ENCODE results near the gene WDR26.
"Not testable (repeated sequence)": the region's sequence is repeated elsewhere in the genome, so short reads cannot be mapped to it uniquely, and the experiment has no call there.

Gene WDR26

DNA sequence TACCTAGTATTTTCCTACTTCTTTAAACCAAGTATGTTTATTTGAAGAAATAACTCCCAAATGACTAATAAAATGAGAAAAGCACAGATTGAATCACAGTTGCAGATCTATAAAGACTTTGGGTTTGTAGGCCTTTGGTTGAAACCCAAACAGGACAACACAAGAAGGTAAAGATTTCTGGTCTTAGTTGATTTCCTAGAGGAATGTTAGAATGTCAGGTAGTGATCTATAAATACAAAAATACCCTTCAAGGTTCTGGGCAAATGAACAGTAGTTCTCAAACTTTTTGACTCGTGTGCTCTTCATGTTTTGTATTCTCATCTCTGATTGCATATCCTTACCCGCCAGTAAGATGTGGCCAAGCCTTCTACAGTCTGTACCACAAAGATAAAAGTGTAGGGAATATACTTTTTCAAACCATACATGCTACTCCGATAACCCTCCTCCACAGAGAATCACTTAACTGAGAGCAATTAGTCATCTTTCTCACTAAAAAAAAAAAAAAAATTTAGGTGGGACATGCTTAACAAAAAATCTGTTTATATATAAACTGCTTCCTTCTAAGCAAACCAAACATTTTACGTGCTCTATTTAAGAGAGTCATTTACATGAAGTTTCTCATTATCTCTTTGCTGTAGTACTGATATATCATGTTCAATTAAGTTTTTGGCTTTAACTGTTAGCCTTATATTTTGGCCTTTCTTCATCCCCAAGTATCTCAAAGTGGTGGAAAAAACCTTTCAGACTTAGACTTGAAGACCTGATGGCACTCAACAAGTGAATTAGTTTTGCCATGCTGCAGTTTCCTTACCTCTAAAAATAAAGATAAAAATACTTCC lies 42.0 kb downstream of the WDR26 start:
- no peak for DNase-seq

- no peak for DNase-seq
These were observed 44.1 kb downstream of the WDR26 start for GRCh38 chr1:224390517-224390916.

- no peak for DNase-seq
These were observed 46.7 kb downstream of the WDR26 start for GRCh38 chr1:224387943-224388342.

DNA sequence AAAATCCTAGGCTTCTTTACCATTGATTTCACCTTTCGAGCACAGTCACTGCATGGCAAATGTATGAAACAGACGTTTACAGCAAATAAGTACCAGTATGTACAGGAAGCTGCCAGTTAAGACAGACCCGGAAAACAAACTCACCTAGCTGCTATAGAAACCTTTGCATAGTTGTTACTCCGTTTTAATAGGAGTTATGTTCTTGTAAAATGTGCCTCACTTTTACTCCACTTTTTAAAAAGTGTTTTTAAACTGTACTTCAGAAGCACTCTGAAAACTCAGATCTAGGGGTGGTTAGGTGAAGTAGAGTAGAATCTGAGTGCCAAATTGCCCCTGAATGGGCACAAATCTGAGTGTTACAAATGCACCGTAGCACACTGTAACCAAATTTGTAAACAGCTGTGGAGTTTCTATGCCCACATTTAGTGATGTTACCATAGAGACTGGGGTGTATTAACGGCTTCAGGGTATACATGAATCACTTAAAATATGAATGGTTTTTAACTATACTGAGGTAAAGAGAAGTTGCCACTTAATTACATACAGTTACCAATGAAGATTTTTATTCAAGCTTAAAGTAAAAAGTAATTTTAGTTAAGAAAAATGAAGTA lies 47.2 kb downstream of the WDR26 start:
- no peak for DNase-seq

- no peak for DNase-seq
These were observed 51.4 kb downstream of the WDR26 start for GRCh38 chr1:224383218-224383617.

- no peak for DNase-seq
These were observed 52.6 kb downstream of the WDR26 start for GRCh38 chr1:224381880-224382548.

GRCh38 chr1:224380003-224380402 lies 54.6 kb downstream of the WDR26 start:
- DNase-seq, result peak in 1 of 2 experiments; percentile 52

DNA sequence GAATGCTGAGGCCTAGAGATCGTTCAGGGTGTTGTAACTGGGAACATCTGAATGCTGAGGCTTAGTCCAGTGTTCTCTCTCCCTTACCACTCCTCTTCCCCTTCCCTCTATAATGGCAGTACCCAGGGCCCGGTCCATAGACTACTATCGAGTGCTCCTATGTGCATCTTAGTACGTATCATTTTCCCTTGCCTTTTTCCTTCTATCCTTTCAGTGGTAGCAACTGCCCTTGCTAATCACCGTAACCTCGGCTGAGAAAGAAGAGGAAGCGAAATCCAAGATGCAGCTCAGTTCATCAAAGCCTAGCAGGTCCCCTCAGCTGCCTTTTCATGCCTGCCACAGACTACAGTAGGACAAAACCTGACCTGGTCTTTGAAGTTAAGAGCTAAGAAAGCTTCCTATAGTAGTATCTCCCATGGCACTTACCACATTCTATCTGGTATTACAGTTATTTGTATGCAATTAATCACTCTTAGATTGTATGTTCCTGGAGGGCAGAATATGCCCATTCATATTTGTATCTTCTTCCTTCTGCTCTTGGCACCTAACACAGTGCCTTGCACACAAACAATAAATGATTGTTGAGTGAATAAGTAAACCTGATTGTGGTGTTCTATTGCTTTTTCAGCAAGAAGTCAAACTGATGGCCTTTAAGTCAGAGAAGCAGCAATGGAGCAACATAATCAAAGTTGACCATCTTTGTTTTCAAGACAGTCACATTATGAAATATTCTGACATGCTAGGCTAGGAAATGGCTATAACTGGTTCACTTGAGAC lies 55.6 kb downstream of the WDR26 start:
- no peak for DNase-seq

DNA sequence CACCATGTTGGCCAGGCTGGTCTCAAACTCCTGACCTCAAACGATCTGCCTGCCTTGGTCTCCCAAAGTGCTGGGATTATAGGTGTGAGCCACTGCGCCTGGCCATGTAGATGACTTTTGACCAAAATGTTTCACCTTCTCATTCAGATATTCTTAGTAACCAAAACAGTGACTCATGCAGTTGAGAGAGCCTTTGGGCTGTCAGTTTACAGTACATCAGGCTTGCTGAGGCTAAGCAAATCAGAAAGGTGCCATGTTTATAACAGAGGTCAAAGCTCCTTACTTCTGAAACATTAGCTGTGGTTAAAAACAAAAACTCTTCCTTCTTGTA lies 57.0 kb downstream of the WDR26 start:
- DNase-seq, result no peak

GRCh38 chr1:224375059-224375458 lies 59.5 kb downstream of the WDR26 start:
- no peak for DNase-seq

GRCh38 chr1:224373008-224373590 lies 61.5 kb downstream of the WDR26 start:
- DNase-seq, result no peak

DNA sequence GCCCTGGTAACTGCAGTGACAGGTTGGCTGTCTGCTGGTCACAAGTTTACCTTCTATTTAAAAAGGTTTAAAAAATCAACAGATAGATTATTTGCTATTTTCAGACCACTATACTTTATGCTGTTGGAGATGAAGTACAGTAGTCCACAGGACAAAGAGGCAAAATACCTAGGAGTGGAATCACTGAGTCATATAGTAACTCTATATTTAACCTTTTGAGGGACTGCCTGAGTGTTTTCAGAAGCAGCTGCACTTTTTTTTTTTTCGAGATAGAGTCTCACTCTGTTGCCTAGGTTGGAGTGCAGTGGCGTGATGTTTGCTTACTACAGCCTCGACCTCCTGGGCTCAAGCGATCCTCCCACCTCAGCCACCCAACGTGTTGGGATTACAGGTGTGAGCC lies 66.2 kb downstream of the WDR26 start:
- DNase-seq, result no peak

GRCh38 chr1:224359207-224359606 lies 75.4 kb downstream of the WDR26 start:
- no peak for DNase-seq

DNA sequence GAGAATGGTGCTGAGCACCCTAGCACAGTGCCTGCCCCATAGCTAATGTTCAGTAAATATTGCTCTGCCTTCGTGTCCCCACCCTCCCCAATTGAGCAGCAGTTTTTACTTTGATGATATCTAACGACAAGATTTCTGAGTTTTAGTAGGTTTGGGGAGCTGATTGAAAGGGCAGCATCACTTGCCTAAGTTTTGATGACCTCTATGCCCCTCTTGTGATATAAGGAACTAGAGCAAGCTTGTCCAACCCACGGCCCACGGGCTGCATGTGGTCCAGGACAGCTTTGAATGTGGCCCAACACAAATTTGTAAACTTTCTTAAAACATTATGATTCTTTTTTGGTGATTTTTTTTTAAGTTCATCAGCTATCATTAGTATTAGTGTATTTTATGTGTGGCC lies 76.4 kb downstream of the WDR26 start:
- DNase-seq, result no peak

GRCh38 chr1:224357626-224358124 lies 76.9 kb downstream of the WDR26 start:
- no peak for DNase-seq

DNA sequence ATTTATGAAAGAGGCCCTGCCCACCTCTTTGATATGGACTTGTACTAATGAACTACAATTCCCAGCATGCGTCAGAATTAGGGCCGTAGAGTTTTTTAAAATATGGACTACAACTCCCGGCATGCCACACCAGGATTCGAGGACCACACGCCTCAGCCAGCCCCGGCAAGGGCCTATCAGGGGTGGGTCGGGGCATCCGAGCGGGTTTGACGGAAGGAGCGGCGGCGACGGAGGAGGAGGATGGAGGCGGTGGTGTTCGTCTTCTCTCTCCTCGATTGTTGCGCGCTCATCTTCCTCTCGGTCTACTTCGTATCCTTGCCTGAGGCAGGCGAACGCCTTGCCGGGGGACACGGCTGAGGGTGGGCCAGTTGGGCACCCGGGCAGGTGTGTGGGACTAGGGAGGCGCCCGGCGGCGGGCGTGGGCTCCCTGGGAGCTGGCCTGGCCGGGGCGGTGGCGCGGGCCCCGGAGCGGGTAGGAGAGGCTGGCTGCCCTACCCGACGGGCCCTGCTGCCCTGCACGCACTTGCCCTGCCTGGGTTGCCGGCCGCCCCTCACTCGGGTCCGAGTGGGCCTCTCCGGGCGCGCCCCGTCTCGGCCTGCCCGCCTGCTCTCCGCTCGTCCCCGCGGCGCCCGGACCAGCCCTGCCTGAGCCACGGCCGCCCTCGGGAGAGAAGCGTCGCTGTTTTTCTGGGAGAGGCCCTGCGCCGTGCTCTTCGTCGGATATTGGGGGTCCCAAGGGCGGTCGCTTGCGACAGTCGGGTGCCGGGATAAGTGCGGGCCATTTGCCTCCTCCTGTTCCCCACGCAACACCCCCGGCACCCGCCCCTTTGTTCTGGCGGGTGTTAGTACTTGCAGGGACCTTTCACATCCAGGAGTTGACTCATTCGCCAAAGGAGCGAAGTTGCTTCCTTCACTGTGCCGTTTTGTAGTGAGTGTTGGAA lies 77.6 kb downstream of the WDR26 start, which contains the start of gene CNIH4:
Gene CNIH4 (plus strand): TSS at position 195 of the 941 bp plus-strand sequence. CDS start 46 bp downstream, at position 241.
- peak; percentile 83 to 90 for DNase-seq

GRCh38 chr1:224353975-224354925 lies 80.3 kb downstream of the WDR26 start:
- DNase-seq, result no peak

- DNase-seq, result not testable (repeated sequence)
These were observed 82.0 kb downstream of the WDR26 start for GRCh38 chr1:224352436-224353085.

GRCh38 chr1:224349716-224350115 lies 84.9 kb downstream of the WDR26 start:
- DNase-seq, result not testable (repeated sequence)

DNA sequence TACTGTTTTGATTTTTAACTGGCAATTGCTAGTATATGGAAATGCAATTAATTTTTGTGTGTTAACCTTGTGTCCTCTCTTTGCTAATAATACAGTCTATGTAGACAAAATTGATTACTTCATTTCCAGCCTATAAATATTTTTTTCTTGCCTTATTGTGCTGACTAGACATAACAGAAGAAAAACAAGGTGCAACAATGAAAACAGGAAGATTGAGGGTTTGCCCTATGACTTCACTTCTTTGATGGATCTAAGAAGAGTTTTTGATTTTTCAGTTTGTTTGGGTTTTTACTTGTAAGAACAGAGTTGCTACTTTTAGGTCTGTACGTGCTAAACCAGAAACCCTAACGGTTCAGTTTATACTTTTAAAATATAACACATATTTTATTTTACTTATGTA lies 86.5 kb downstream of the WDR26 start:
- DNase-seq, result no peak

All from stimulated activated CD4-positive, alpha-beta T cell treated with anti-CD3 and anti-CD28 coated beads, Interleukin-4, amount 100 ng/mL, for 4 hours (primary cell).